ENCODE measurements around the gene DNER.
A peak's percentile ranks its signal among the peaks of the same experiment; 100 is the strongest.
"Not testable (repeated sequence)": the region's sequence is repeated elsewhere in the genome, so short reads cannot be mapped to it uniquely, and the experiment has no call there.

The DNER gene

GRCh38 chr2:229715895-229716507, 1.6 kb upstream of the DNER start:
- DNase-seq = no peak

- DNase-seq = peak; percentile 21
Observed at GRCh38 chr2:229714736-229715541, 584 bp upstream of the DNER start.

GRCh38 chr2:229713371-229714079, 830 bp downstream of the DNER start:
- no peak for DNase-seq

- no peak for DNase-seq
Observed at GRCh38 chr2:229712136-229712535, 2.2 kb downstream of the DNER start.

GRCh38 chr2:229708335-229708734, 6.0 kb downstream of the DNER start:
- DNase-seq = no peak

GRCh38 chr2:229703909-229704630, 10.3 kb downstream of the DNER start:
- no peak for DNase-seq

GRCh38 chr2:229701716-229702115, 12.6 kb downstream of the DNER start:
- DNase-seq = no peak

- DNase-seq = no peak
Observed at GRCh38 chr2:229701062-229701461, 13.3 kb downstream of the DNER start.

- DNase-seq = no peak
Observed at GRCh38 chr2:229695961-229696360, 18.4 kb downstream of the DNER start.

- DNase-seq = not testable (repeated sequence)
Observed at GRCh38 chr2:229693845-229694244, 20.5 kb downstream of the DNER start.

- DNase-seq = no peak
Observed at GRCh38 chr2:229691631-229692030, 22.7 kb downstream of the DNER start.

GRCh38 chr2:229689307-229689839, 25.0 kb downstream of the DNER start:
- no peak for DNase-seq

- no peak for DNase-seq
Observed at GRCh38 chr2:229688141-229688540, 26.2 kb downstream of the DNER start.

- no peak for DNase-seq
Observed at GRCh38 chr2:229686122-229686919, 28.0 kb downstream of the DNER start.

- no peak for DNase-seq
Observed at GRCh38 chr2:229684942-229685562, 29.3 kb downstream of the DNER start.

- no peak for DNase-seq
Observed at GRCh38 chr2:229679393-229680125, 34.8 kb downstream of the DNER start.

GRCh38 chr2:229675569-229675968, 38.8 kb downstream of the DNER start:
- DNase-seq = no peak

- DNase-seq = no peak
Observed at GRCh38 chr2:229674830-229675530, 39.4 kb downstream of the DNER start.

- no peak for DNase-seq
Observed at GRCh38 chr2:229673676-229674075, 40.7 kb downstream of the DNER start.

GRCh38 chr2:229672021-229672420, 42.3 kb downstream of the DNER start:
- no peak for DNase-seq
